Activated naive CD4-positive, alpha-beta T cell treated with anti-CD3 and anti-CD28 coated beads, Interleukin-2, amount 50 U/mL, for 16 hours (primary cell): ENCODE data around the gene SVIP.

Experiments
- DNase-seq: peaks from one replicate; pipeline ENCODE4 v3.0.0-alpha.2; 2020

The SVIP gene

DNA sequence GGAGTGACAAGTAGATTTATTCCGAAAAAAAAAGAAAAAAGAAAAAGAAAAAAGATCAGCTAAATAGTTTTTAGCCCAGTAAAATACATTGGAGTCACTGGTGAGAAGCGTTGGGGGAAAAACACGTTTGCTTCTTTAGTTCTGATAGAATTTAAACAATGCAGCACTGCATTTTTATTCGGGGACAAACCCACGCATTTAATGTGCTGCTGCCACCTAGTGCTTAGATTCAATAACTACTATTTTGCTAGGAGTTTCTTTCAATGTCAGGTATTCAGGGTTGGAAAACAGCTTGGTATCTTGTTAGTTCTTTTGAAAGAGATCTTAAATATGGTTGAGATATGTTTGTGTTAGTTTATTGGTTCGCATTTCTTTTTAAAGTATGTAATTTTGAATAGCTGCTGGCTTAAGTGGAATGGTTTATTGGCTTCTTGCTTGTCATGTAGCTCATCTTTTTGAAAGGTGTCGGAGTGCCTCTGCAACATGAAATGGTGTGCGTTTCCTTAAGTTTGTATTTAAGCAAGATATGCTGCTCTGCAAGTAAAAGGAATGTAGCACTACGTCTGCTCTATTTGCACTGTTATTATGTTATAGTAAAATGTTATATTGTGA, 41.9 kb downstream of the SVIP start:
- peak; percentile 14 for DNase-seq

DNA sequence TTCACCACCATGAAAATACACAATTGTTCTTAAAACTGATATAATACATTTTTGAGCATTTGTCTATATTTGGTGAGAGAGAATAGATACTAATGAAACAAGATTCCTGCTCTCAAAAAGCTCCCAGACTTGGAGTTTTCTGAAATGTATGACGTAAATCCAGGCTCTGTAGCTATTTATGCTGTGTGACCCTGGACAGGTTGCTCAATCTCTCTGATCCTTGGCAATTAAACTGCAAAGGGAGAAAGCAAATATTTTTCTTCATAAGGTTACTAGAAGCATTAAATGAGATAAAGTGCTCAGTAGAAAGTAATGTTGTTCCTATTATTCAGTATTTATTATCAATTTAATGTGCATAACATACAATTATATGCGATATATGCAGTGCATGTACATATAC, 42.5 kb downstream of the SVIP start:
- DNase-seq, result no peak

DNA sequence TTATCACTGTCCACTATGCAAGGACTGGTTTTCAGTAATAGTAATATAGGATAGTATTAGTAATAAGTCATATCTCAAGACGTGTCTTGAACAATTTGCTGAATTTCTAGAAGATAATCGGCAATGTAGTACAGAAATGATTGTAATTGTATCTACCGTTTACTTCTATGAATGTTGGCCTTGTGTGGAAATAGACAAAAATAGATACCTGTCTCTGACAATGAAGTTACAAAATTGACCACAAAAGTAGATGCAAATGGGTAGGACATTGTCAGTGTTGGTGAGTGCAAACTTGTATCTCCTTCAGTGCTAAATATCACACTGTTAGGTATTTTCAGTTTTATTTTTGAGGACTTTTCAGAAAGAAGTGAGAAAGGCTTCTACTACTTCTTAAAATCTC, 43.1 kb downstream of the SVIP start:
- no peak for DNase-seq

DNA sequence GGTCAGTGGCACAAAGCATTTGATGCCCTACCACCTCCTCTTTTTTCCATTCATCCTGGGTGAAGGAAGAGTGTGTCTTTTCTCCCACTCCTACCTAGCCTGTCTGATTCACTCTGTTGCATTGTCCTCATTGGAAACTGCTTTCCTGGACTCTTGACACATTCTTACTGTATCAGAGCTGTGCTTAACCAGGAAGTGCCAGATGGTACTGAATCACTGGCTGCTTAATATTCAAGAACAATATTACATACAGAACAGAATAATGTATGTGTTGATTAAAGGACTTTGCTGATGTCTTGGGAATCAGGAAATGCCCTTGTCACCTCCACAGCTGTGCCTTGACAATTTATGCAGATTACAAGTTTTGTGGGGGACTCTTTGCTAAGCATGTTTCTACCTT, 44.4 kb downstream of the SVIP start:
- DNase-seq, result no peak

DNA sequence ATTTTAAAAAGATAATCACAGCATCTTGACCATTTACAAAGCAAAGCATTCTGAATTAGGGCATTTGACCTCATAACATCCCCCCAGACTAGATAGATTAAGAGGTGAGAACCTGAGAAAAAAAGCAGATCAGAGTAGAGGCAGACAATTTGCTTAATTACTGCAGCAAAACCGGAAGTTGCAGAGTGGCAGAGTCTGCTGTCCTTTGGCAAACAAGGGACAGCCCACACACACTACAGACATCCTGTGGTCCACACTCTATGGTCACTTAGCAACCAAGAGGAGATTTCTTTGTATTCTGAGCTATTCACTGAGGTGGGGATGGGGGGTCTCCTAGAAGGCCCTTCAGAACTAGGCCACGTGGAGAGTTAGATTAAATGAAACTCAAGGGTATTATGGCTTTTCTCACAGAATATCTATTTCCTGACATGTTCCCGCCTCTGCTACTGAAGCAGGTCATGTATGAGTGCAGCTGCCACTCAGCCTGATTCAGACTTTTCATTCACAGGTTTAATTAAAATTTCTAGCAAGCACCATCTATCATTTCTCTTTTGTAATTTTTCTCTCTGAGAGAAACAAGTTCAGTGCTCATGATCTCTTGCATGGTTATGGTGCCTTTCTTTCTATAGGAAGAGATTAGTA, 48.5 kb downstream of the SVIP start:
- no peak for DNase-seq

DNA sequence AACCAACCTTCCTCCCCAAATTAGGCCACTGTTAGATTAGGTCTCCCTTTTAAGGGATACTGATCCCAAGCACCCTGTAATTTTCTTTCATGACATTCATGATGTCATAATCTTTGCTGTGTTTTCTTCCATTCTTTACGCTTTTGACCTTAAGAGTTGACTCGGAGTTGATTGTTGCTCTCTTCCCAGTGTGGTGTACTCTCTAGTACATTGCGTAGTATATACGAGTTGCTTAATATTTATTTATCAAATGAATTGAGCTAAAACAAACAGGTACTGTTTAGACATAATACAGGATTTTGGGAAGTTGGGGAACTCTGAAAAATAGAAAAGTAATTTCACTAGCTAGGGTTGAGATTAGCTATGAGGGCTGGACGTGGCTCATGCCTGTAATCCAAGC, 49.8 kb downstream of the SVIP start:
- no peak for DNase-seq

DNA sequence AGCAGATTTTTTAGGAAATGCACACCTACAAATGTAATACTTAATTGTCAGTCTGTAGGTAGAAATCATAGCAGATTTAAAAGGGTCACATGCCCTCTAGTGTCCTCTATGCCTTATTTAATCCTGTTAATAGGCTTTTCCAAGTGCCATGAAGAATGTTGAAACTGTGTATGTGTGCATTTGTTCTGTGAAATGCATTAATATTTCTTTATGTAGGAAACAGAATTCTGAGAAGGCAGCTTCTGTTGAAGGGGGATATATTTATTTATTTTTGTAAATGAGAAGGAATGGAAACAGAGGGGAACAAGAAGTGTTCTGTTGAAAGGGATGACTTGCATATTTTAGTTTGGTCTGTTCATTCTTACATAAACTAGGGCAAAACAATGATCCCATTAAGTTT, 51.0 kb downstream of the SVIP start:
- no peak for DNase-seq

DNA sequence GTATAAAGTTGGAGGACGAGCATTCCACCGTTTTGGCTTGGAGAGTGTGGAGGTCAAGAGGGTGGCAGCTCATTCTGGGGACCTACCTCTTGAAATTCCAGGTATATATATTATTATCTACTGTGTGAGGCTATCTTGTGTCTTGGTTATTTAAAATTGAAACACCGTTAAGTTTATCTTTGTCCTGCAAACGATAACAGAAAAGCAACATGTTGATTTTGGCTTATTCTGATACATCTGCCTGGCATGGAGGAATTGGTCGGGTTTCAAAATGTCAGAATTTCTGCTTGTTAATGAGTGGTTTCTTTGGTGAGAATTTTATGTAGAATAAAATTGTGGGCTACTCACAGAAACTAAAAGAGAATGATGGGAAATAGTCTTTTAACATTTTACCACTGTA, 54.4 kb downstream of the SVIP start:
- DNase-seq, result no peak

DNA sequence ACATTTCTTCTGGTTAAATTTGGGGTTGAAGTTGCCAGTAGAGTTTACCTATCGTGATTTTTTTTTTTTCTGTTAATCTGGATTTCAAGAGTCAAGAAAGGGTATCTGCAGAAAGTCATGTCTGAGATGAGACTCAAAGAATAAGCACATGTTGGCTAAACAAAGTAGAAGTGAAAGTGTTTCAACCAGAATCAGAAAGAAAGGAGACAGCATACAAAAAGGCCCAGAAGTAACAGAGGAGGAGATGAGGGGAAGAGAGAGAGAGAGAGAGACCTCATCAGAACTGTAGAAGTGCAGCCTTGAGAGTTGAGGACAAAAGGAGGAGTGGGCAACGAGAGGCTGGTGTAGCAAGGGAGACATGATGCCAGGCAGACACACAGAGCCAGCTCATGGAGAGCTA, 54.9 kb downstream of the SVIP start:
- no peak for DNase-seq

DNA sequence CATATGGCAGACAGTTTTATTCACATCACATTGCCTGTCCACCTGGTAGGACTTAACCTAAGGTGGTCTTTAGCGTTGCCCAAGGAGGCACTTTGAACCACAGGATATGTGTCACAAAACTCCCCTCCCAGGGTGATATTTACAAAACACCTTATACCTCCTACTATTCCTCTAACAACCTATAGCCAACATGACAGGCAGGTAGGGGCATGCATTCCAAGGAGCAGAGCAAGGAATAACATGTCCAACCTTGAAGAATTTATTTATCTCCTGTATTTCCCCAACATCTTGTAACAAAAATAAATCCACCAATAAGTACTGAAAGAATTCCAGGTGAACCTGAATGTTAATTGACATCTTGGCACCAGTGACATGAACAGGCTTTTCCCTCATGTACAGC, 60.5 kb downstream of the SVIP start:
- no peak for DNase-seq
